Lower lobe of right lung (tissue), 2 donors: Measurements from ENCODE around the gene BBC3. TPM values are rescaled to one million over a fixed set of nuclear protein-coding genes. Genes with fewer than 3 reads are reported as not detected.

Source experiments
- ATAC-seq, 2 donors: fragments of 200-7000 bp; cut with Tn5 transposase; one replicate each; pipeline ENCODE4 v1.9.1; 2020 to 2022; ENCODE audit warnings: mild to moderate bottlenecking in 2 of 2, moderate library complexity in 2 of 2
- DNase-seq: peaks from one replicate; pipeline ENCODE4 v3.0.0-alpha.2; 2020
- H3K27ac ChIP-seq: fragments of 200-600 bp; one replicate; pipeline ENCODE4 v1.8.0; 2022
- H3K27me3 ChIP-seq: fragments of 200-600 bp; one replicate; pipeline ENCODE4 v1.8.0; 2022; ENCODE audit warnings: low read depth
- H3K36me3 ChIP-seq: fragments of 200-600 bp; one replicate; pipeline ENCODE4 v1.8.0; 2022; ENCODE audit warnings: mild to moderate bottlenecking
- H3K4me1 ChIP-seq: fragments of 200-600 bp; one replicate; pipeline ENCODE4 v1.8.0; 2022
- H3K4me3 ChIP-seq: fragments of 200-600 bp; one replicate; pipeline ENCODE4 v1.8.0; 2022; ENCODE audit warnings: mild to moderate bottlenecking
- H3K9me3 ChIP-seq: fragments of 200-600 bp; one replicate; pipeline ENCODE4 v1.8.0; 2022
- intact Hi-C: fragments of 100-400 bp; cut with DNase I; formaldehyde crosslinking; loops from one replicate; pipeline ENCODE4 v1.11.0; 2022
- total RNA-seq: library from RNA; stranded (reverse); fragmentation: NEBNext Ultra II Directional; extraction: Animal tissue kit (Norgen Biotek cat#: 25700); gene quantifications from one replicate; pipeline ENCODE4 v1.2.1, GENCODE V29; 2021
- TF ChIP-seq, protein P1 (sequence below): fragments of 200-600 bp; IDR thresholded peaks from one replicate; pipeline ENCODE4 v1.8.0; 2022; ENCODE audit warnings: antibody characterized with exemption, mild to moderate bottlenecking
- donor health status: DM: no; HTN: yes; CAD: no; lungs with severe emphysema.

BBC3 gene
- total RNA-seq, 1 donor from 2014 or later: 18.5 TPM

DNA sequence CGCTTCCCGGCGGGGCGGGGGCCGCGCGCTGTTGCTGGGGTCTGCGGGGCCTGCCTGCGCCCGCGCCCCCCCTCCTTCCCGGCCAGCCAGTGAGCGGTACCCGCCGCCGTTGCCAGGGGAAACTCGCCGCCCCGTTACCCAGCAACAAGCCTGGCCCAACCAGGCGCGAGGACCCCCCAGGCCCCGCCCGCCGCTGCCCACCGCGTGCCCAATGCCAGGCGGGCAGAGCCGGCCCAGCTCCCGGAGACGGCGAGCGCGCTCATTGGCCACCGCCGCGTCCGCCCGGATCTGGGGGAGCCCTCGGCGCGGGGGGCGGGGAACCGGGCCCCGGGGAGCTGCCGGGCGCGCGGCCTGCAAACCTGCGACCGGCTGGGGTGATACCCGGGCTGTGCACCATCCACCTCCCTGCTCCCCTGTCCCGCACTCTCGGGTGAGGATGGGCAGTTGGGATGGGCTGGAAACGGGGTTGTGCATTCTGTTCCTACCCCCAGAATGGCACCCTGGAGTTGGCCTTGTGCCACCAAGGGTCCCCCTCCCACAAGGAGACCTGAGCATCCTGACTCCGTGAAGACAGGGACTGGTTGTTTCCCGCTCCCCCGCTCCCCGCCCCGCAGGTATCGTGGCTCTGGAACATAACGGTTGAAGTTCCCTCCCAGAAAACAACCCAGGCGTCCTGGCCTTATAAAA is 8.8 kb upstream of the BBC3 start:
- Histone ChIP-seq H3K4me3 (peak overlapping the region; percentile 34), H3K4me1 (peaks cover 40% of the 10 kb centered on the region), H3K9me3 (no peaks in the 10 kb centered on the region), H3K36me3 (no peaks in the 10 kb centered on the region), H3K27ac (no peak overlapping the region), H3K27me3 (peaks cover 14% of the 10 kb centered on the region)
- intact Hi-C loops: no loop called here
- DNase-seq: peak; percentile 65
- peak; percentile 3 to 5 for ATAC-seq
- TF ChIP-seq, protein P1, sequence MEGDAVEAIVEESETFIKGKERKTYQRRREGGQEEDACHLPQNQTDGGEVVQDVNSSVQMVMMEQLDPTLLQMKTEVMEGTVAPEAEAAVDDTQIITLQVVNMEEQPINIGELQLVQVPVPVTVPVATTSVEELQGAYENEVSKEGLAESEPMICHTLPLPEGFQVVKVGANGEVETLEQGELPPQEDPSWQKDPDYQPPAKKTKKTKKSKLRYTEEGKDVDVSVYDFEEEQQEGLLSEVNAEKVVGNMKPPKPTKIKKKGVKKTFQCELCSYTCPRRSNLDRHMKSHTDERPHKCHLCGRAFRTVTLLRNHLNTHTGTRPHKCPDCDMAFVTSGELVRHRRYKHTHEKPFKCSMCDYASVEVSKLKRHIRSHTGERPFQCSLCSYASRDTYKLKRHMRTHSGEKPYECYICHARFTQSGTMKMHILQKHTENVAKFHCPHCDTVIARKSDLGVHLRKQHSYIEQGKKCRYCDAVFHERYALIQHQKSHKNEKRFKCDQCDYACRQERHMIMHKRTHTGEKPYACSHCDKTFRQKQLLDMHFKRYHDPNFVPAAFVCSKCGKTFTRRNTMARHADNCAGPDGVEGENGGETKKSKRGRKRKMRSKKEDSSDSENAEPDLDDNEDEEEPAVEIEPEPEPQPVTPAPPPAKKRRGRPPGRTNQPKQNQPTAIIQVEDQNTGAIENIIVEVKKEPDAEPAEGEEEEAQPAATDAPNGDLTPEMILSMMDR: no peak

DNA sequence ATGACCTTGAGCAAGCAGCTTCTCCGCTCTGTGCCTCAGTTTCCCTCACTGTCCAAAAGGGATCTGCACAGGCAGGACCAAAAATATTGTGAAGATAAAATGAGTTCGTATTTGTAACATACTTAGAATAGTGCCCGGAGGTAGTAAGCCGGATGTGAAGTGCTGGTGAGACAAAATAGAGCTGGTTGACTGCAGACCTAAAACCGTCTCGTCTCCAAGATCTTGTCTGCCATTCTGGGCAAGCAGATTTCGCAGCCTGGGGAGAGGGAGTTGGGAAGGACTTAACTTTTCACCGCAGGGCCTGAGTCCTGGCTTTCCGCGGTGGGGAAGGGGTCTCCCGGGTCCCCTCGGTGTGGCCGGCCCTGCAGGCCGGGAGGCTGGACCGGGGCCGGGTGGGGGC is 8.2 kb upstream of the BBC3 start:
- Histone ChIP-seq H3K4me3 (peak overlapping the region; percentile 34), H3K4me1 (peaks cover 34% of the 10 kb centered on the region), H3K27me3 (peaks cover 14% of the 10 kb centered on the region), H3K9me3 (no peaks in the 10 kb centered on the region), H3K36me3 (no peaks in the 10 kb centered on the region), H3K27ac (no peak overlapping the region)
- intact Hi-C loops: no loop called here
- TF ChIP-seq, protein P1: no peak
- no peak for ATAC-seq
- no peak for DNase-seq

DNA sequence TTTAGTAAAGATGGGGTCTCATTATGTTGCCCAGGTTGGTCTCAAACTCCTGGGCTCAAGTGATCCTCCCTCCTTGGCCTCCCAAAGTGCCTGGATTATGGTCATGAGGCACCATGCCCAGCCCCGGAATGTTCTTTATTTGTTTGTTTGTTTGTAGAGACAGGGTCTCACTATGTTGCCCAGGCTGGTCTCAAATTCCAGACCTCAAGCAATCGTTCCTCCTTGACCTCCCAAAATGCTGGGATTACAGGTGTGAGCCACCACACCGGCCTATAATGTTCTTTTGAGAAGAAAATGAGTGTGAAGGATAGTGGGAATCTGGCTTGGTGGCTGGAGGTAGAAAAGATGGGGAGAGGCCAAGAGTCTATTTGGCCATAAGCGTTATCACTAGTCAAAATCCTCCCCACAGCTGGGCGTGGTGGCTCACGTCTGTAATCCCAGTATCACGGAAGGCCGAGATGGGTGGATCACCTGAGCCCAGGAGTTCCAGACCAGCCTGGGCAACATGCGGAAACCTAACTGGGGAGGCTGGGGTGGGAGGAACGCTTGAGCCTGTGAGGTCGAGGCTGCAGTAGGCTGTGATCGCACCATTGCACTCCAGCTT is 5.2 kb upstream of the BBC3 start:
- no peaks in the 10 kb centered on the region for H3K9me3 ChIP-seq
- intact Hi-C loops: no loop called here
- H3K4me1 ChIP-seq: peaks cover 32% of the 10 kb centered on the region
- TF ChIP-seq, protein P1: no peak
- H3K27ac ChIP-seq: no peak overlapping the region
- no peak for ATAC-seq
- peaks cover 14% of the 10 kb centered on the region for H3K27me3 ChIP-seq
- DNase-seq: no peak
- no peaks in the 10 kb centered on the region for H3K36me3 ChIP-seq
- H3K4me3 ChIP-seq: no peak overlapping the region

DNA sequence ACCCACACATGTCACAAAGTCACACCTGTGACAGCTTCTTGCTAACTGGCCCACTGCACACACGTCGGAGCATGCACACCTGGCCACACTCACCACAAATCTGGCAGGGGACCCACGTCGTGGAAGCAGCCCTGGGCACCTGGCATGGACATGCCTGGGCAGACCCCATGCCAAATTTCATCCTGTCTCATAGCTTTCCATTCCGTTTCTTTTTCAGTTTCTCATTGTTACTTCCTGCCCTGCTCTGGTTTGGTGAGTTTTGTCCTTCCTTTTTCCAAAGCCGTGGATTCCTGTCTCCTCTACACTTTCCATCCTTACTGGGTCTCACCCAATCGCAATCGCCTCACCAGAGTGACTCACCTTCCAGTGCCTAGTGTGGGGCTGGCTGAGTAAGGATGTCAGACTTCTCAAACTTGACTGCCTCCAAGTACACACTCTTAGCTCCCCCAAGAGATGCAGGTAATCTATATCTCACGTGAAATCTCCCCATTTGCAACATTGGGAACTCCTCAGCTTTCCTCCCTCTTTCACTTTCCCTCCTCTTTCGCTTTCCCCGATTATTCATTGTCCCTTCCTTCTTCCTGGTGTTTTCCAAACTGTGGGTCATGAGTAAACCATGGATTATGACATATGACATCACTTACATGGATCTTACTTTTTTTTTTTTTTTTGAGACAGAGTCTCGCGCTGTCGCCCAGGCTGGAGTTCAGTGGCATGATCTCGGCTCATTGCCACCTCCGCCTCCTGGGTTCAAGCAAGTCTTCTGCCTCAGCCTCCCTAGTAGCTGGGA is 1.6 kb upstream of the BBC3 start:
- no peak for DNase-seq
- Histone ChIP-seq H3K36me3 (no peaks in the 10 kb centered on the region), H3K9me3 (no peaks in the 10 kb centered on the region), H3K27ac (peak overlapping the region; percentile 55), H3K4me1 (peaks cover 28% of the 10 kb centered on the region), H3K4me3 (peak overlapping the region; percentile 21), H3K27me3 (no peaks in the 10 kb centered on the region)
- ATAC-seq: no peak
- TF ChIP-seq, protein P1: no peak
- intact Hi-C loops: no loop called here

DNA sequence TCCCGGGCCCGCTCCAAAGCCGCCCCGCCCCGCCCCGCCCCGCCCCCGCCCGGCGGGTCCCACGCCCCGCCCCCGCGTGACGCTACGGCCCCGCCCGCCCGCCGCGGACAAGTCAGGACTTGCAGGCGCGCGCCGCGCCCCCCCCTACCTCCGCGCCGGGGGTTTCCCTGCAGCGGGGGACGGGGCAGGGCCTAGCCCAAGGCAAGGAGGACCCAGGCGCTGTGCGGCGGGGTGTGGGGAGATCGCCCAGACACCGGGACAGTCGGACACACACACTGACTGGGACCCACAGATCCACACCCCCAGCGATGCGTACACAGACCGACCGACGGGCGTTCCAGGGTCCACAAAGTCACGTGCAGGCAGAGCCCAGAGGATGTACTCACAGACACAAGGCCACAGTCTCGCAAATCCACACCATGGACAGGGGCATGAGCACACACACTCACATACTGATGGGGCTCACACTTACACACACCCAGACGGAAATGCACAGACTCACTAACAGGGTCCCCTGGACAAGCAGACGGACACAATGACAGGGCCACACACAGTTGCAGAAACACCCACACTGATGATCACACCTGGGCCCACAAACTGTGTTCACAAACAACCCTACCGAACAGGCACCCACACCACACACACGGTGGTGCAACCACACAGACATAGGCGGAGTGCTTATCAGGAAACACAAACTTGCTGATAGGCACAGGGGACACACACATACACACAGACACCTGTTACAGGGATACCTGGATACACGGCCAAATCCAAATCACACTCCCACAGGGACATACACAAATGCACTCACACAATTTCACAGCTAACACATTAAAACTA is 436 bp upstream of the BBC3 start:
- ATAC-seq: peak; percentile 65 to 79
- Histone ChIP-seq H3K27ac (peak overlapping the region; percentile 89), H3K27me3 (no peaks in the 10 kb centered on the region), H3K4me1 (peaks cover 40% of the 10 kb centered on the region), H3K9me3 (no peaks in the 10 kb centered on the region), H3K36me3 (no peaks in the 10 kb centered on the region), H3K4me3 (peak overlapping the region; percentile 91)
- TF ChIP-seq, protein P1: no peak
- intact Hi-C loops: no loop called here
- DNase-seq: peak; percentile 94
